H1 (cell line): ENCODE results near the gene ZNF548. TPM values are rescaled to one million over a fixed set of nuclear protein-coding genes. Genes with fewer than 3 reads are reported as not detected.

ENCODE experiments used
- CTCF ChIA-PET: fragments of 300-600 bp; sonication (Branson Sonifier 250); formaldehyde crosslinking; loops from one replicate; lab custom pipeline; 2021; ENCODE audit not compliant: partially characterized antibody; lab: Charles Lee
- POLR2A ChIA-PET: fragments of 300-600 bp; sonication (Branson Sonifier 250); formaldehyde crosslinking; loops from one replicate; lab custom pipeline; 2021; ENCODE audit warnings: inconsistent platforms; ENCODE audit not compliant: partially characterized antibody; lab: Charles Lee
- DNase-seq, 2 experiments: peaks; one replicate each; pipeline versions ENCODE4 v3.0.0 to v3.0.0-alpha.2; 2010 to 2022; ENCODE audit warnings: low spot score in 2 of 2, low read depth in 1 of 2, mixed read lengths in 1 of 2
- FAIRE-seq: peaks from 2 replicates; lab custom pipeline; 2011; peaks lifted over from hg19 to GRCh38; lab: Jason Lieb, UNC
- H2AFZ ChIP-seq: 2 replicates; pipeline ENCODE4 v1.8.1; 2012; ENCODE audit warnings: low read length, inconsistent platforms
- H2AK5ac ChIP-seq: 2 replicates; pipeline ENCODE4 v1.6.1; 2013; ENCODE audit warnings: low read depth, low read length
- H2BK120ac ChIP-seq: replicated peaks from 2 replicates; pipeline ENCODE3; 2013; ENCODE audit warnings: low read depth, low read length, inconsistent platforms
- H2BK12ac ChIP-seq: 2 replicates; pipeline ENCODE4 v1.6.1; 2013; ENCODE audit warnings: low read depth, low read length
- H2BK15ac ChIP-seq: 2 replicates; pipeline ENCODE4 v1.6.1; 2013; ENCODE audit warnings: low read length
- H2BK20ac ChIP-seq: 2 replicates; pipeline ENCODE4 v1.6.1; 2013; ENCODE audit warnings: low read length
- H2BK5ac ChIP-seq: 2 replicates; pipeline ENCODE4 v1.6.1; 2013; ENCODE audit warnings: low read depth, low read length
- H3K14ac ChIP-seq: 2 replicates; pipeline ENCODE4 v1.6.1; 2013; ENCODE audit warnings: inconsistent platforms; ENCODE audit not compliant: insufficient read length
- H3K18ac ChIP-seq: 2 replicates; pipeline ENCODE4 v1.6.1; 2013; ENCODE audit warnings: low read length; ENCODE audit errors: extremely low read depth
- H3K23ac ChIP-seq: 2 replicates; pipeline ENCODE4 v1.6.1; 2013; ENCODE audit warnings: inconsistent platforms; ENCODE audit not compliant: insufficient read length
- H3K23me2 ChIP-seq: 2 replicates; pipeline ENCODE4 v1.6.1; 2013; ENCODE audit warnings: low read depth, low read length
- H3K27ac ChIP-seq: 2 replicates; pipeline ENCODE4 v1.6.1; 2011; ENCODE audit warnings: low read depth, low read length, inconsistent platforms
- H3K27me3 ChIP-seq, 4 experiments: replicated peaks in 1 of 4; 1 replicate in 1 of 4; 2 replicates in 3 of 4; pipeline versions ENCODE4 v1.6.1 to v1.8.1; 2011 to 2013; ENCODE audit warnings: low read length in 3 of 4, mild to moderate bottlenecking in 3 of 4, inconsistent platforms in 2 of 4, mixed read lengths in 2 of 4, moderate library complexity in 1 of 4; ENCODE audit not compliant: control insufficient read depth in 3 of 4, insufficient read depth in 3 of 4; ENCODE audit errors: extremely low read depth in 1 of 4
- H3K36me3 ChIP-seq, 4 experiments: 2 replicates each; pipeline versions ENCODE4 v1.6.1 to v1.8.1; 2011 to 2013; ENCODE audit warnings: mild to moderate bottlenecking in 4 of 4, low read length in 3 of 4, moderate library complexity in 2 of 4, control low read depth in 1 of 4, inconsistent platforms in 1 of 4; ENCODE audit not compliant: insufficient read depth in 4 of 4, control insufficient read depth in 2 of 4
- H3K4ac ChIP-seq: replicated peaks from 2 replicates; pipeline ENCODE3; 2013; ENCODE audit warnings: low read length, low read depth, mixed read lengths, inconsistent platforms; ENCODE audit not compliant: insufficient read length
- H3K4me1 ChIP-seq, 4 experiments: replicated peaks in 1 of 4; 1 replicate in 1 of 4; 2 replicates in 3 of 4; pipeline versions ENCODE4 v1.6.1 to v1.8.1; 2011 to 2013; ENCODE audit warnings: low read length in 3 of 4, inconsistent platforms in 2 of 4, mixed read lengths in 1 of 4; ENCODE audit not compliant: insufficient read depth in 4 of 4, control insufficient read depth in 3 of 4
- H3K4me2 ChIP-seq, 2 experiments: 2 replicates each; pipeline versions ENCODE4 v1.6.1 to v1.8.1; 2011 to 2013; ENCODE audit warnings: low read depth in 2 of 2, low read length in 2 of 2, control low read depth in 1 of 2, inconsistent platforms in 1 of 2, mild to moderate bottlenecking in 1 of 2; ENCODE audit not compliant: insufficient read depth in 1 of 2
- H3K4me3 ChIP-seq, 4 experiments: fragments of 200-600, 300-600 bp in 1 of 4; sonication (generic), shearing (Covaris generic), sonication (Bioruptor Twin) in 1 of 4; 2 replicates each; pipeline versions ENCODE4 v1.5.1 to v1.8.1; 2011 to 2016; ENCODE audit warnings: low read length in 4 of 4, low read depth in 3 of 4, control low read depth in 2 of 4, inconsistent platforms in 2 of 4, mild to moderate bottlenecking in 2 of 4, mixed read lengths in 1 of 4, moderate library complexity in 1 of 4; ENCODE audit not compliant: insufficient read depth in 2 of 4; ENCODE audit errors: extremely low read depth in 1 of 4
- H3K56ac ChIP-seq: replicated peaks from 2 replicates; pipeline ENCODE3; 2013; ENCODE audit warnings: low read depth, mild to moderate bottlenecking, mixed read lengths, low read length, inconsistent platforms; ENCODE audit not compliant: insufficient read length
- H3K79me1 ChIP-seq: 2 replicates; pipeline ENCODE4 v1.6.1; 2013; ENCODE audit warnings: low read depth, low read length, control low read depth
- H3K79me2 ChIP-seq, 2 experiments: 2 replicates each; pipeline versions ENCODE4 v1.6.1 to v1.8.1; 2012 to 2013; ENCODE audit warnings: low read length in 2 of 2, mild to moderate bottlenecking in 2 of 2, inconsistent platforms in 1 of 2; ENCODE audit not compliant: insufficient read depth in 2 of 2, control insufficient read depth in 1 of 2
- H3K9ac ChIP-seq, 4 experiments: replicated peaks in 1 of 4; 1 replicate in 1 of 4; 2 replicates in 3 of 4; pipeline versions ENCODE4 v1.6.1 to v1.8.1; 2011 to 2013; ENCODE audit warnings: low read depth in 3 of 4, low read length in 3 of 4, control low read depth in 2 of 4, mild to moderate bottlenecking in 2 of 4, moderate library complexity in 2 of 4, inconsistent platforms in 1 of 4; ENCODE audit errors: extremely low read depth in 1 of 4
- H3K9me3 ChIP-seq, 2 experiments: 2 replicates each; pipeline versions ENCODE4 v1.6.1 to v1.8.1; 2012 to 2013; ENCODE audit warnings: mild to moderate bottlenecking in 2 of 2, moderate library complexity in 2 of 2, control low read depth in 1 of 2, inconsistent platforms in 1 of 2, low read depth in 1 of 2, low read length in 1 of 2, mixed read lengths in 1 of 2; ENCODE audit not compliant: insufficient read depth in 2 of 2
- H4K20me1 ChIP-seq, 2 experiments: replicated peaks in 1 of 2; 2 replicates each; pipeline versions ENCODE3 to v1.8.1; 2011 to 2013; ENCODE audit warnings: inconsistent platforms in 2 of 2, low read length in 2 of 2, mild to moderate bottlenecking in 1 of 2; ENCODE audit not compliant: insufficient read depth in 2 of 2, control insufficient read depth in 1 of 2
- H4K5ac ChIP-seq: 2 replicates; pipeline ENCODE4 v1.6.1; 2013; ENCODE audit warnings: low read length, low read depth, mixed read lengths, inconsistent platforms; ENCODE audit not compliant: insufficient read length
- H4K8ac ChIP-seq: 2 replicates; pipeline ENCODE4 v1.8.0; 2013; ENCODE audit warnings: mild to moderate bottlenecking, moderate library complexity, low read length, inconsistent platforms; ENCODE audit not compliant: insufficient read depth; ENCODE audit errors: extremely low read depth
- H4K91ac ChIP-seq: replicated peaks from 2 replicates; pipeline ENCODE3; 2013; ENCODE audit warnings: low read length, mixed read lengths, inconsistent platforms; ENCODE audit not compliant: insufficient read length
- ATF2 ChIP-seq: IDR thresholded peaks from 2 replicates; pipeline ENCODE4 v1.6.1; 2012; ENCODE audit warnings: low read length, inconsistent platforms
- ATF3 ChIP-seq: IDR thresholded peaks from 2 replicates; pipeline ENCODE4 v1.6.1; 2011; ENCODE audit warnings: low read depth, mild to moderate bottlenecking, low read length; ENCODE audit not compliant: insufficient read depth
- CREB1 ChIP-seq: IDR thresholded peaks from 2 replicates; pipeline ENCODE4 v1.6.1; 2012; ENCODE audit warnings: inconsistent platforms
- CTBP2 ChIP-seq: IDR thresholded peaks from 2 replicates; pipeline ENCODE4 v1.7.0; 2011; ENCODE audit warnings: borderline replicate concordance, mild to moderate bottlenecking, moderate library complexity, mixed read lengths, low read length; ENCODE audit not compliant: insufficient read depth, insufficient read length
- KDM4A ChIP-seq: IDR thresholded peaks from one replicate; pipeline ENCODE4 v1.7.1; 2012; ENCODE audit warnings: low read depth, mild to moderate bottlenecking, moderate library complexity, low read length, inconsistent platforms; ENCODE audit not compliant: severe bottlenecking
- MAFK ChIP-seq: IDR thresholded peaks from 2 replicates; pipeline ENCODE4 v1.6.1; 2012; ENCODE audit warnings: low read depth, mild to moderate bottlenecking, improper control_type of control experiment, low read length
- NANOG ChIP-seq: IDR thresholded peaks from 2 replicates; pipeline ENCODE4 v1.6.1; 2011; ENCODE audit warnings: low read length, low read depth, mild to moderate bottlenecking, inconsistent platforms; ENCODE audit not compliant: insufficient read depth, poor library complexity, severe bottlenecking
- NRF1 ChIP-seq: IDR thresholded peaks from 2 replicates; pipeline ENCODE4 v1.6.1; 2011; ENCODE audit warnings: mild to moderate bottlenecking, low read depth, low read length, improper control_type of control experiment
- POU5F1 ChIP-seq: IDR thresholded peaks from 2 replicates; pipeline ENCODE4 v1.6.1; 2011; ENCODE audit warnings: low read depth, mild to moderate bottlenecking, low read length, moderate library complexity
- RXRA ChIP-seq: IDR thresholded peaks from 2 replicates; pipeline ENCODE4 v1.6.1; 2011; ENCODE audit warnings: low read depth, mild to moderate bottlenecking, low read length, moderate library complexity; ENCODE audit not compliant: insufficient read depth
- WGBS, 2 experiments: shearing (Covaris generic) in 1 of 2; methylation state at CpG; one replicate each; pipeline versions ENCODE4 v1.1.6 to v1.1.7; 2013 to 2015; ENCODE audit warnings: low lambda C conversion rate in 2 of 2, mixed read lengths in 2 of 2, inconsistent platforms in 1 of 2, low coverage in 1 of 2, missing lambda C conversion rate in 1 of 2; ENCODE audit not compliant: insufficient replicate concordance in 2 of 2, insufficient coverage in 1 of 2, insufficient read length in 1 of 2; ENCODE audit errors: extremely low coverage in 1 of 2, missing lambda C conversion rate in 1 of 2; 5-methylcytosine and 5-hydroxymethylcytosine counted together
- polyA plus RNA-seq, 7 experiments: library from polyadenylated mRNA; depleted of rRNA in 3 of 7; stranded (reverse) in 5 of 7; unstranded in 2 of 7; fragments of >200 nt in 5 of 7; fragments of 200-250 nt in 2 of 7; gene quantifications; 1 replicate in 5 of 7; 2 replicates in 1 of 7; 4 replicates in 1 of 7; pipeline versions ENCODE4 v1.2.1 to v1.2.3, GENCODE V29; 2011 to 2013; ENCODE audit warnings: missing spikeins in 2 of 7, mixed read lengths in 2 of 7
- total RNA-seq: library from RNA; stranded (reverse); fragmentation: NEBNext Ultra II Directional; extraction: Animal tissue kit (Norgen Biotek cat#: 25700); gene quantifications from 2 replicates; pipeline ENCODE4 v1.2.1, GENCODE V29; 2021

The ZNF548 gene
- total and polyA plus RNA-seq, 2 of the 8 experiments (the other 6 are each of a cell fraction or from before 2014, with no cell fraction given): 7.4 to 9.9 TPM

- WGBS, 2 experiments: 88% methylated on average over 4 of the region's 4 CpGs; no CpG with 5 or more reads in 1 of the 2 experiments
- H3K79me2 ChIP-seq: peaks cover 6 to 29% of the 10 kb centered on the region in 2 experiments; a peak in 3 of 4 replicates
- CTCF ChIA-PET: no interaction called here
- no peak for TF ChIP-seq ATF3
- TF ChIP-seq ATF2: no peak
- no peak for TF ChIP-seq MAFK
- TF ChIP-seq CREB1: no peak
- TF ChIP-seq KDM4A: no peak
- no peak for TF ChIP-seq NRF1
- no peak for TF ChIP-seq POU5F1
- no peak for TF ChIP-seq CTBP2
- no peak for TF ChIP-seq RXRA
- no peak for TF ChIP-seq NANOG
Measured at GRCh38 chr19:57355916-57356315, 33.7 kb upstream of the ZNF548 start.

More at GRCh38 chr19:57355916-57356315, 33.7 kb upstream of the ZNF548 start:
- H3K18ac ChIP-seq: no peak overlapping the region
- peaks cover 14% of the 10 kb centered on the region for H3K79me1 ChIP-seq
- FAIRE-seq (no peak), DNase-seq (no peak)
- POLR2A ChIA-PET: interaction anchor here (0.6 to 0.9 kb wide), 2 partner anchors 28 to 35 kb away, joined by 3 to 4 read pairs; no protein-coding TSS in a partner anchor
- no peak overlapping the region for H2BK20ac ChIP-seq
- H3K27me3 ChIP-seq: no peaks in the 10 kb centered on the region
- no peak overlapping the region for H3K4me3 ChIP-seq
- H2BK5ac ChIP-seq: no peak overlapping the region
- H4K8ac ChIP-seq: no peak overlapping the region
- peaks cover 0 to 3% of the 10 kb centered on the region in 2 experiments for H4K20me1 ChIP-seq
- H2AFZ ChIP-seq: no peak overlapping the region
- no peak overlapping the region for H3K4me2 ChIP-seq
- no peaks in the 10 kb centered on the region for H3K9me3 ChIP-seq
- H2AK5ac ChIP-seq: no peak overlapping the region
- no peak overlapping the region for H3K14ac ChIP-seq
- no peak overlapping the region for H2BK12ac ChIP-seq
- peaks cover 9 to 35% (median 32%) of the 10 kb centered on the region in 4 experiments for H3K36me3 ChIP-seq
- no peak overlapping the region for H3K56ac ChIP-seq
- H4K5ac ChIP-seq: no peak overlapping the region
- no peak overlapping the region for H3K4ac ChIP-seq
- H2BK15ac ChIP-seq: no peak overlapping the region
- H3K23ac ChIP-seq: no peak overlapping the region
- H3K23me2 ChIP-seq: peaks cover 12% of the 10 kb centered on the region; the same call in 1 of the 2 replicates
- H3K4me1 ChIP-seq: peaks cover 0 to 4% (median 4%) of the 10 kb centered on the region in 4 experiments; a peak in 5 of 7 replicates
- no peak overlapping the region for H2BK120ac ChIP-seq
- H3K27ac ChIP-seq: no peak overlapping the region
- no peak overlapping the region for H4K91ac ChIP-seq
- no peak overlapping the region for H3K9ac ChIP-seq
